ENCODE data around the gene IQSEC3. TPM values are rescaled to one million over a fixed set of nuclear protein-coding genes. Genes with fewer than 3 reads are reported as not detected.

IQSEC3 gene
- total RNA-seq, 2 donors from 2014 or later: 0.39 to 0.67 TPM

DNA sequence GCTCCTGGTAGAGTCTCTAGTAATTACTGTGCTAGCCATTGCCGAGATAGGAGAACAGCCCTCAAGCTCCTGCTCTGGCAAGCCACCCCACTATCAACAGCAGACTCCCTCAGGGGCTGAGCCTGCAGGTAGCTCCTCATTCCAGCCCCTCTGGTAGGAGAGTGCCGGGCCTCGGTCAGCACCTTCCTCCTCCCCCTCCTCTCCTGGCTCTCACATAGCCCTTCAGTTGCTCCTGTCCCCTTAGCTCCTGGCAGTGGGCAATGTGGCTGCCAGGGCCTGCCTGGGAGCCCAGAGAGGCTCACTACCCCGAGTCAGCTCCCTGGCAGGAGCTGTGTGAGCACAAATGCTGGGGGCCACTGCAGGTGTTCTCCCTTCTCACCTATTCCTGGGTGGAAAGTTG is 52.0 kb downstream of the IQSEC3 start:
- TF ChIP-seq, protein P1, sequence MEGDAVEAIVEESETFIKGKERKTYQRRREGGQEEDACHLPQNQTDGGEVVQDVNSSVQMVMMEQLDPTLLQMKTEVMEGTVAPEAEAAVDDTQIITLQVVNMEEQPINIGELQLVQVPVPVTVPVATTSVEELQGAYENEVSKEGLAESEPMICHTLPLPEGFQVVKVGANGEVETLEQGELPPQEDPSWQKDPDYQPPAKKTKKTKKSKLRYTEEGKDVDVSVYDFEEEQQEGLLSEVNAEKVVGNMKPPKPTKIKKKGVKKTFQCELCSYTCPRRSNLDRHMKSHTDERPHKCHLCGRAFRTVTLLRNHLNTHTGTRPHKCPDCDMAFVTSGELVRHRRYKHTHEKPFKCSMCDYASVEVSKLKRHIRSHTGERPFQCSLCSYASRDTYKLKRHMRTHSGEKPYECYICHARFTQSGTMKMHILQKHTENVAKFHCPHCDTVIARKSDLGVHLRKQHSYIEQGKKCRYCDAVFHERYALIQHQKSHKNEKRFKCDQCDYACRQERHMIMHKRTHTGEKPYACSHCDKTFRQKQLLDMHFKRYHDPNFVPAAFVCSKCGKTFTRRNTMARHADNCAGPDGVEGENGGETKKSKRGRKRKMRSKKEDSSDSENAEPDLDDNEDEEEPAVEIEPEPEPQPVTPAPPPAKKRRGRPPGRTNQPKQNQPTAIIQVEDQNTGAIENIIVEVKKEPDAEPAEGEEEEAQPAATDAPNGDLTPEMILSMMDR (IDR thresholded peaks at IDR 0.05): no peak
- H3K27ac ChIP-seq: no peak overlapping the region
- H3K9me3 ChIP-seq: no peaks in the 10 kb centered on the region
- no peak for DNase-seq (ENCODE audit: low spot score)
- no peaks in the 10 kb centered on the region for H3K27me3 ChIP-seq
- H3K4me3 ChIP-seq: no peak overlapping the region
- no peaks in the 10 kb centered on the region for H3K4me1 ChIP-seq
- no peaks in the 10 kb centered on the region for H3K36me3 ChIP-seq

DNA sequence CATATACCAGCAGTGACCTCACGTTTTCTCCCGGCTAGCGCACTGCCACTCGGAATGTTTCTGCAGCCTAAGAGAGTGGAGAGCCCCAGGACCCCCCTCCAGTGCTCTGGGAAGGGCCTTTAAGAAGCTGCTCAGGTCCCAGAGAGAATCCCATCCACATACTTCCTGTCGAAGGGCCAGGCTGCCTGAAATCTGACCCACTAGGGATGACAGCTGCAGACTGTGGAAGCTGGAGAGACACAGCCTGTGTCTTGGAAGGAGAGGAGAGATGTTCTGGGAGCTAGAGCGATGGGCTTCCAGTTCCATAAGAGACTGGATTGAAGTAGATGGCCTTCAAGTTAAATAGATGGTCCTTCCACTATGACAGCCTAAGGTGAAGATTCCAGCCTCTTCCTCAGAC is 54.4 kb downstream of the IQSEC3 start:
- no peaks in the 10 kb centered on the region for H3K36me3 ChIP-seq
- TF ChIP-seq, protein P1 (IDR thresholded peaks at IDR 0.05): no peak
- H3K4me3 ChIP-seq: no peak overlapping the region
- H3K27ac ChIP-seq: no peak overlapping the region
- DNase-seq (ENCODE audit: low spot score): no peak
- H3K4me1 ChIP-seq: no peaks in the 10 kb centered on the region
- no peaks in the 10 kb centered on the region for H3K27me3 ChIP-seq
- H3K9me3 ChIP-seq: no peaks in the 10 kb centered on the region

- Histone ChIP-seq H3K27ac (no peak overlapping the region), H3K27me3 (no peaks in the 10 kb centered on the region), H3K4me1 (no peaks in the 10 kb centered on the region), H3K4me3 (no peak overlapping the region), H3K36me3 (no peaks in the 10 kb centered on the region), H3K9me3 (no peaks in the 10 kb centered on the region)
- no peak for DNase-seq (ENCODE audit: low spot score)
- TF ChIP-seq, protein P1 (IDR thresholded peaks at IDR 0.05): no peak
Measured at GRCh38 chr12:121647-122046, 55.1 kb downstream of the IQSEC3 start.

DNA sequence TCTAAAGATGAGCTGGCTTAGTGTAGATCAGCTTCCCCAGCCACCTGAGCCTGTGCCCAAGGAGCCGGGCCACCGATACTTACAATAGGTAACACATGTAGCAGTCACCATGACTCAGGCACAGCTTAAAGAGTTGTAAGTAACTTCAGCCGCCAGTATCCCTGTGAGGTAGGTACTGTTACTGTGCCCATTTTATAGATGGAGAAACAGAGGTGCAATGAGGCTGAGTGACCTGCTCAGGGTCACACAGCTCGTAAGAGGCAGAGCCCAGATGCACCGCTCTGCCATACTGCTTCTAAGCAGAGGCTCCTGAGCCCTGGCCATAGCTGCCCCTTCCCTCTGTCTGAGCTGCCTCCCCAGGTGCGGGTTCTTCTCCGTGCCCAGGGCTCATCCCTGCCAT is 58.5 kb downstream of the IQSEC3 start:
- Histone ChIP-seq H3K4me1 (no peaks in the 10 kb centered on the region), H3K27ac (no peak overlapping the region), H3K4me3 (no peak overlapping the region), H3K9me3 (no peaks in the 10 kb centered on the region), H3K36me3 (no peaks in the 10 kb centered on the region), H3K27me3 (no peaks in the 10 kb centered on the region)
- TF ChIP-seq, protein P1 (IDR thresholded peaks at IDR 0.05): no peak
- DNase-seq (ENCODE audit: low spot score): no peak

GRCh38 chr12:125566-125965 is 59.0 kb downstream of the IQSEC3 start:
- Histone ChIP-seq H3K9me3 (no peaks in the 10 kb centered on the region), H3K27me3 (no peaks in the 10 kb centered on the region), H3K36me3 (no peaks in the 10 kb centered on the region), H3K27ac (no peak overlapping the region), H3K4me1 (no peaks in the 10 kb centered on the region), H3K4me3 (no peak overlapping the region)
- TF ChIP-seq, protein P1 (IDR thresholded peaks at IDR 0.05): no peak
- DNase-seq (ENCODE audit: low spot score): no peak

DNA sequence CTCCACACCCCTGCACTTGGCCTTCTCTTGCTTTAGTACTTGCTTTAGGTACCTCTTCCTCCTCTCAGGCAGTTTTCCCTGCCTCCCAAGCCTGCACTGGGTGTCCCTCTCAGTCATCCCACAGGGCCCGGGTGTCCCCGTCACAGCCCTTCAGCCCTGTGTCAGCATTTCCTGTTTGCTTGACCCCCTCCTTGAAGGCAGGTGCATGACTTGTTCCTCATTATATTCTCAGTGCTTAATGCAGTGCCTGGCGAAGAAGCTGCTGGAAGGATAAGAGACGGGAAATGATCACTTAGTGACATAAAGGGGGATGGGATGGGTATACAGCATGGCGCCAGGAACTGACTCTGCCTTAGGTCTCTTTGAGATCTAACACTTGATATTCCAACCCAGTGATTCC is 61.5 kb downstream of the IQSEC3 start:
- H3K27me3 ChIP-seq: no peaks in the 10 kb centered on the region
- H3K4me3 ChIP-seq: no peak overlapping the region
- no peak for DNase-seq (ENCODE audit: low spot score)
- no peaks in the 10 kb centered on the region for H3K9me3 ChIP-seq
- no peak overlapping the region for H3K27ac ChIP-seq
- no peaks in the 10 kb centered on the region for H3K36me3 ChIP-seq
- TF ChIP-seq, protein P1 (IDR thresholded peaks at IDR 0.05): no peak
- no peaks in the 10 kb centered on the region for H3K4me1 ChIP-seq
